H9 (cell line): ENCODE data around the gene TRIM28. TPM values are rescaled to one million over a fixed set of nuclear protein-coding genes. Genes with fewer than 3 reads are reported as not detected.

ENCODE experiments used
- DNase-seq: peaks from one replicate; pipeline ENCODE4 v3.0.0-alpha.2; 2017
- H2AFZ ChIP-seq: one replicate; pipeline ENCODE4 v1.6.1; 2013; ENCODE audit warnings: mild to moderate bottlenecking, low read length, control low read depth, moderate library complexity
- H2AK5ac ChIP-seq: 2 replicates; pipeline ENCODE4 v1.6.1; 2013; ENCODE audit warnings: low read length, control low read depth, mixed read lengths; ENCODE audit not compliant: insufficient read length
- H2BK120ac ChIP-seq: one replicate; pipeline ENCODE4 v1.6.1; 2013; ENCODE audit warnings: low read depth, mild to moderate bottlenecking, low read length, control low read depth, inconsistent platforms; ENCODE audit not compliant: poor library complexity, severe bottlenecking
- H2BK12ac ChIP-seq: 2 replicates; pipeline ENCODE4 v1.6.1; 2013; ENCODE audit warnings: low read length, control low read depth, mixed read lengths, low read depth; ENCODE audit not compliant: insufficient read length
- H2BK15ac ChIP-seq: 2 replicates; pipeline ENCODE4 v1.6.1; 2013; ENCODE audit warnings: low read depth, low read length, control low read depth
- H2BK20ac ChIP-seq: one replicate; pipeline ENCODE4 v1.6.1; 2013; ENCODE audit warnings: low read depth, mild to moderate bottlenecking, low read length, control low read depth, inconsistent platforms; ENCODE audit not compliant: poor library complexity, severe bottlenecking
- H2BK5ac ChIP-seq: 2 replicates; pipeline ENCODE4 v1.6.1; 2013; ENCODE audit warnings: low read length, control low read depth, mixed read lengths; ENCODE audit not compliant: insufficient read length
- H3K14ac ChIP-seq: 2 replicates; pipeline ENCODE4 v1.6.1; 2013; ENCODE audit warnings: low read length, control low read depth; ENCODE audit not compliant: insufficient read depth
- H3K18ac ChIP-seq: 2 replicates; pipeline ENCODE4 v1.6.1; 2013; ENCODE audit warnings: low read depth, mild to moderate bottlenecking, mixed read lengths, low read length, control low read depth; ENCODE audit not compliant: insufficient read length
- H3K23ac ChIP-seq: 2 replicates; pipeline ENCODE4 v1.6.1; 2013; ENCODE audit warnings: low read length, control low read depth, mixed read lengths, low read depth; ENCODE audit not compliant: insufficient read length
- H3K23me2 ChIP-seq: 2 replicates; pipeline ENCODE4 v1.6.1; 2013; ENCODE audit warnings: low read depth, mild to moderate bottlenecking, mixed read lengths, low read length, control low read depth; ENCODE audit not compliant: insufficient read length, poor library complexity, severe bottlenecking
- H3K27ac ChIP-seq: 2 replicates; pipeline ENCODE4 v1.5.1; 2013; ENCODE audit warnings: low read length, control low read depth, mixed read lengths, low read depth; ENCODE audit not compliant: insufficient read length
- H3K27me3 ChIP-seq: 2 replicates; pipeline ENCODE4 v1.6.1; 2013; ENCODE audit warnings: low read length, control low read depth, inconsistent platforms; ENCODE audit not compliant: insufficient read depth
- H3K4ac ChIP-seq: 2 replicates; pipeline ENCODE4 v1.6.1; 2013; ENCODE audit warnings: low read depth, mild to moderate bottlenecking, control low read depth, inconsistent platforms, low read length, moderate library complexity
- H3K4me1 ChIP-seq: 2 replicates; pipeline ENCODE4 v1.6.1; 2013; ENCODE audit warnings: low read length, control low read depth, inconsistent platforms; ENCODE audit not compliant: insufficient read depth
- H3K4me2 ChIP-seq: 2 replicates; pipeline ENCODE4 v1.6.1; 2013; ENCODE audit warnings: low read length, control low read depth, mixed read lengths; ENCODE audit not compliant: insufficient read length, insufficient read depth
- H3K56ac ChIP-seq: 2 replicates; pipeline ENCODE4 v1.6.1; 2013; ENCODE audit warnings: low read depth, mild to moderate bottlenecking, mixed read lengths, low read length, control low read depth; ENCODE audit not compliant: insufficient read length
- H3K79me1 ChIP-seq: 2 replicates; pipeline ENCODE4 v1.6.1; 2013; ENCODE audit warnings: low read depth, mild to moderate bottlenecking, moderate library complexity, low read length, control low read depth, inconsistent platforms; ENCODE audit not compliant: insufficient read depth, poor library complexity, severe bottlenecking
- H3K79me2 ChIP-seq: 2 replicates; pipeline ENCODE4 v1.6.1; 2013; ENCODE audit warnings: low read length, control low read depth, inconsistent platforms; ENCODE audit not compliant: insufficient read depth
- H3K9ac ChIP-seq: 2 replicates; pipeline ENCODE4 v1.6.1; 2013; ENCODE audit warnings: low read length, control low read depth, mixed read lengths; ENCODE audit not compliant: insufficient read length; ENCODE audit errors: extremely low read depth
- H3K9me3 ChIP-seq: one replicate; pipeline ENCODE4 v1.6.1; 2013; ENCODE audit warnings: low read depth, low read length, inconsistent platforms; ENCODE audit not compliant: control insufficient read depth
- H3T11ph ChIP-seq: one replicate; pipeline ENCODE4 v1.6.1; 2013; ENCODE audit warnings: mild to moderate bottlenecking, low read length, control low read depth, inconsistent platforms
- H4K20me1 ChIP-seq: one replicate; pipeline ENCODE4 v1.6.1; 2013; ENCODE audit not compliant: control insufficient read depth, insufficient read length, insufficient read depth
- H4K5ac ChIP-seq: 2 replicates; pipeline ENCODE4 v1.6.1; 2013; ENCODE audit warnings: low read depth, mild to moderate bottlenecking, mixed read lengths, low read length, control low read depth; ENCODE audit not compliant: insufficient read length
- H4K8ac ChIP-seq: replicated peaks from 2 replicates; pipeline ENCODE4 v1.6.1; 2013; ENCODE audit warnings: low read length, control low read depth, mixed read lengths, low read depth; ENCODE audit not compliant: insufficient read length
- H4K91ac ChIP-seq: 2 replicates; pipeline ENCODE4 v1.6.1; 2013; ENCODE audit warnings: low read depth, mild to moderate bottlenecking, moderate library complexity, mixed read lengths, low read length, control low read depth; ENCODE audit not compliant: insufficient read length
- H3K27ac Mint-ChIP-seq, 3 experiments: 2 replicates in 2 of 3; 3 replicates in 1 of 3; pipeline ENCODE4 v1.8.0; 2020 to 2021; ENCODE audit warnings: mixed read lengths in 3 of 3, mild to moderate bottlenecking in 1 of 3, moderate library complexity in 1 of 3
- H3K27me3 Mint-ChIP-seq: 2 replicates; pipeline ENCODE4 v1.8.0; 2021; ENCODE audit warnings: low read depth, mild to moderate bottlenecking, moderate library complexity, mixed read lengths
- H3K36me3 Mint-ChIP-seq, 3 experiments: 2 replicates in 2 of 3; 3 replicates in 1 of 3; pipeline ENCODE4 v1.8.0; 2020 to 2021; ENCODE audit warnings: low read depth in 3 of 3, mixed read lengths in 3 of 3; ENCODE audit not compliant: insufficient read depth in 1 of 3
- H3K4me1 Mint-ChIP-seq, 2 experiments: 2 replicates each; pipeline ENCODE4 v1.8.0; 2020; ENCODE audit warnings: mixed read lengths in 2 of 2
- H3K4me3 Mint-ChIP-seq, 2 experiments: 2 replicates in 1 of 2; 3 replicates in 1 of 2; pipeline ENCODE4 v1.8.0; 2020 to 2021; ENCODE audit warnings: mild to moderate bottlenecking in 2 of 2, mixed read lengths in 2 of 2, moderate library complexity in 1 of 2
- H3K9me3 Mint-ChIP-seq, 2 experiments: 2 replicates in 1 of 2; 3 replicates in 1 of 2; pipeline ENCODE4 v1.8.0; 2020; ENCODE audit warnings: mild to moderate bottlenecking in 2 of 2, mixed read lengths in 2 of 2, moderate library complexity in 1 of 2
- WGBS: extraction: QIAGEN DNeasy Blood & Tissue Kit; methylation state at CpG from one replicate; pipeline ENCODE4 v1.1.7; 2013; ENCODE audit warnings: missing lambda C conversion rate, low lambda C conversion rate, mixed read lengths; ENCODE audit not compliant: insufficient read length; ENCODE audit errors: extremely low coverage; 5-methylcytosine and 5-hydroxymethylcytosine counted together
- total RNA-seq: library from RNA; stranded (reverse); gene quantifications from 2 replicates; pipeline ENCODE4 v1.2.1, GENCODE V29; 2021
- TF ChIP-seq, protein P1 (sequence below): fragments of 200-600 bp; sonication (generic); conservative IDR thresholded peaks from 3 replicates; pipeline ENCODE4 v1.8.0; 2021; ENCODE audit warnings: antibody characterized with exemption, mild to moderate bottlenecking

TRIM28 gene
- total RNA-seq, 1 experiment from 2014 or later = 1,084 TPM

DNA sequence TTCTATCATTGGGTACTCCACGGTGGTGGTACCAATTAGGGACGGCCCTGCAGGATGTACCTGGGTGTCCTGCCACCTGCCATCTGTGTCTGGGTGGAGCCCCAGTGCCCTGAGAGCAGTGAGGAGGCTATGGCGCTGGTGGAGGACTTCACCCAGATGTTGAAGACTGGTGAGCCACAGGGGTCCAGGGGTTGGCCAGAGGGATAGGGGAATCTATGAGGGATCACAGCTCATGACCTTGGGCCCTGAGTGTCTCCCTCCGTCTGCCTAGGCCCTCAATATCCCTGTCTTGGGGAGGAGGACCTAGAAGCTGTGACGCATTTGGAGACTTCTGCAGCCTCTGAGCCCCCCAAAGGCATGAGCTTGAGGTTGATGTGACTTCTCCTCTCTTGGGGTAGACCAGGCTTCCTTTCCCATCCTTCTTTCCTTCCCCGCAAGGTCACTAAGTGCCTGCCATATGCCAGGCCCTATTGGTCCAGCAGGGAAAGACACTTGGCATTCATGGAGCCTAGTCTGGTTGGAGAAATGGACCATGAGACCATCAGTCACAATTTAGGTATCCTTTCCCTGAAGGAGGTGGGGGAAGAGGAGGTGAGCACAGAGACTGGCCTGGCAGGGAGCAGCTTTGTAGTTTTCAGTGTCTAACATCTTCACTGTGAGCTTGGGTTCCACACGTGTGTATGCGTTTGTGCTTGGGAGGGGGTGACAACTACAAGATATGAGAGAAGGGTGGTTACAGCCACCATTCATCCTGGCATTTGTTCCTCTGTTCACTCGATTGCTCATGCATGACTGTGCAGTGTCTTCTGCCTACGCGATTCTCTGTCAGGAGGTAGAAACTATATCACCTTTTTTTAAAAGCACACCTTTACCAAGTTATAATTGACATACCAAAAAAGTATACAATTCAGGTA lies 34.4 kb downstream of the TRIM28 start:
- Histone ChIP-seq H3K4me1 (no peaks in the 10 kb centered on the region; the same call in 1 of the 2 replicates), H3K56ac (no peak overlapping the region), H3K4ac (no peak overlapping the region), H3K79me1 (no peaks in the 10 kb centered on the region), H3K14ac (no peak overlapping the region), H2BK12ac (no peak overlapping the region), H3K23me2 (peaks cover 9% of the 10 kb centered on the region), H3K27ac (no peak overlapping the region), H3K9ac (no peak overlapping the region), H4K8ac (no peak overlapping the region), H3K9me3 (no peaks in the 10 kb centered on the region), H3K18ac (no peak overlapping the region), H3K79me2 (no peaks in the 10 kb centered on the region), H2AK5ac (no peak overlapping the region), H3K23ac (no peak overlapping the region), H4K91ac (no peak overlapping the region), H2BK5ac (no peak overlapping the region), H2BK15ac (no peak overlapping the region), H4K20me1 (no peaks in the 10 kb centered on the region), H3K4me2 (no peak overlapping the region), H2BK20ac (no peak overlapping the region), H2AFZ (no peak overlapping the region), H4K5ac (no peak overlapping the region), H3K27me3 (no peaks in the 10 kb centered on the region), H2BK120ac (no peak overlapping the region), H3T11ph (no peak overlapping the region)
- Mint-ChIP-seq H3K36me3 (peaks cover 12 to 18% (median 14%) of the 10 kb centered on the region in 3 experiments), H3K27me3 (peaks cover 2% of the 10 kb centered on the region; the same call in 1 of the 2 replicates), H3K27ac (peak overlapping the region in 2 of 3 experiments; percentile 55 to 56; a peak in 1 of 7 replicates), H3K4me1 (peaks cover 16 to 27% of the 10 kb centered on the region in 2 experiments), H3K9me3 (no peaks in the 10 kb centered on the region; a peak in 2 of 5 replicates), H3K4me3 (no peak overlapping the region; a peak in 1 of 5 replicates)
- WGBS = no CpG with 5 or more reads among the region's 11 CpGs
- DNase-seq = no peak
- TF ChIP-seq, protein P1, sequence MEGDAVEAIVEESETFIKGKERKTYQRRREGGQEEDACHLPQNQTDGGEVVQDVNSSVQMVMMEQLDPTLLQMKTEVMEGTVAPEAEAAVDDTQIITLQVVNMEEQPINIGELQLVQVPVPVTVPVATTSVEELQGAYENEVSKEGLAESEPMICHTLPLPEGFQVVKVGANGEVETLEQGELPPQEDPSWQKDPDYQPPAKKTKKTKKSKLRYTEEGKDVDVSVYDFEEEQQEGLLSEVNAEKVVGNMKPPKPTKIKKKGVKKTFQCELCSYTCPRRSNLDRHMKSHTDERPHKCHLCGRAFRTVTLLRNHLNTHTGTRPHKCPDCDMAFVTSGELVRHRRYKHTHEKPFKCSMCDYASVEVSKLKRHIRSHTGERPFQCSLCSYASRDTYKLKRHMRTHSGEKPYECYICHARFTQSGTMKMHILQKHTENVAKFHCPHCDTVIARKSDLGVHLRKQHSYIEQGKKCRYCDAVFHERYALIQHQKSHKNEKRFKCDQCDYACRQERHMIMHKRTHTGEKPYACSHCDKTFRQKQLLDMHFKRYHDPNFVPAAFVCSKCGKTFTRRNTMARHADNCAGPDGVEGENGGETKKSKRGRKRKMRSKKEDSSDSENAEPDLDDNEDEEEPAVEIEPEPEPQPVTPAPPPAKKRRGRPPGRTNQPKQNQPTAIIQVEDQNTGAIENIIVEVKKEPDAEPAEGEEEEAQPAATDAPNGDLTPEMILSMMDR = no peak
